GM12878 (cell line): ENCODE measurements around the gene SNAP91. TPM values are rescaled to one million over a fixed set of nuclear protein-coding genes. Genes with fewer than 3 reads are reported as not detected.

ENCODE experiments used
- ATAC-seq: fragments of 200-7000 bp; cut with Tn5 transposase; 3 replicates; pipeline ENCODE4 v1.9.1; 2020; ENCODE audit warnings: mild to moderate bottlenecking, moderate library complexity
- BruUV-seq: library from RNA; stranded (reverse); fragments of 400-500 nt; replicated peaks from 2 replicates; lab custom pipeline; 2021; lab: Mats Ljungman, UMichigan
- CTCF ChIA-PET: fragments of 300-600 bp; sonication (Branson Sonifier 250); formaldehyde crosslinking; extraction: SDS; loops from one replicate; lab custom pipeline; 2021; ENCODE audit warnings: inconsistent platforms; lab: Yijun Ruan, JAX
- POLR2A ChIA-PET: fragments of 350-600 bp; formaldehyde crosslinking; extraction: SDS; loops from one replicate; lab custom pipeline; 2021; ENCODE audit warnings: inconsistent platforms; lab: Charles Lee
- RAD21 ChIA-PET: fragments of 300-600 bp; sonication (Branson Sonifier 250); formaldehyde crosslinking; loops from one replicate; lab custom pipeline; 2023; ENCODE audit warnings: antibody characterized with exemption; ENCODE audit not compliant: unreplicated experiment; lab: Charles Lee
- SMC1A ChIA-PET: fragments of 300-600 bp; sonication (Branson Sonifier 250); formaldehyde crosslinking; loops from one replicate; lab custom pipeline; 2023; ENCODE audit not compliant: unreplicated experiment, uncharacterized antibody; lab: Charles Lee
- DNase-seq: peaks from one replicate; pipeline ENCODE4 v3.0.0-alpha.2; 2011; ENCODE audit warnings: low read depth, low spot score
- FAIRE-seq: peaks from 3 replicates; lab custom pipeline; 2011; peaks lifted over from hg19 to GRCh38; lab: Jason Lieb, UNC
- H2AFZ ChIP-seq: 2 replicates; pipeline ENCODE4 v1.6.0; 2011; ENCODE audit warnings: low read depth, low read length, control low read depth; ENCODE audit not compliant: control insufficient read depth
- H3K27ac ChIP-seq: 2 replicates; pipeline ENCODE4 v1.5.1; 2011; ENCODE audit warnings: control low read depth; ENCODE audit not compliant: control insufficient read depth, insufficient read depth
- H3K27me3 ChIP-seq, 2 experiments: replicated peaks in 1 of 2; 2 replicates each; pipeline versions ENCODE4 v1.6.0 to v1.6.1; 2011; ENCODE audit warnings: low read length in 1 of 2; ENCODE audit not compliant: control insufficient read depth in 2 of 2, insufficient read depth in 2 of 2
- H3K36me3 ChIP-seq, 2 experiments: 2 replicates each; pipeline ENCODE4 v1.5.1; 2011; ENCODE audit warnings: low read length in 1 of 2; ENCODE audit not compliant: control insufficient read depth in 2 of 2, insufficient read depth in 2 of 2
- H3K4me1 ChIP-seq: 2 replicates; pipeline ENCODE4 v1.6.1; 2011; ENCODE audit warnings: mild to moderate bottlenecking, low read length, moderate library complexity, mixed read lengths; ENCODE audit not compliant: control insufficient read depth, insufficient read depth
- H3K4me2 ChIP-seq: 2 replicates; pipeline ENCODE4 v1.6.0; 2011; ENCODE audit warnings: control low read depth; ENCODE audit not compliant: control insufficient read depth, insufficient read depth
- H3K4me3 ChIP-seq: fragments of 200-600 bp; sonication (generic); 2 replicates; pipeline ENCODE4 v1.5.1; 2016
- H3K79me2 ChIP-seq: 2 replicates; pipeline ENCODE4 v1.6.0; 2011; ENCODE audit warnings: low read length; ENCODE audit not compliant: control insufficient read depth, insufficient read depth
- H3K9ac ChIP-seq: 2 replicates; pipeline ENCODE4 v1.8.0; 2011; ENCODE audit warnings: low read length, control low read depth, mixed read lengths; ENCODE audit not compliant: control insufficient read depth, insufficient read depth
- H3K9me3 ChIP-seq: replicated peaks from 3 replicates; pipeline ENCODE4 v1.5.1; 2011; ENCODE audit warnings: mild to moderate bottlenecking, low read length; ENCODE audit not compliant: control insufficient read depth, insufficient read depth
- H4K20me1 ChIP-seq: 2 replicates; pipeline ENCODE4 v1.6.0; 2011; ENCODE audit not compliant: control insufficient read depth, insufficient read depth
- CEBPB ChIP-seq, 2 experiments: fragments of 150-350 bp in 1 of 2; IDR thresholded peaks; 2 replicates each; pipeline ENCODE4 v1.6.1; 2012 to 2014; ENCODE audit warnings: low read depth in 2 of 2, low read length in 2 of 2, borderline replicate concordance in 1 of 2, inconsistent platforms in 1 of 2
- HDAC6 ChIP-seq: fragments of 200-600 bp; sonication (generic); IDR thresholded peaks from one replicate; pipeline ENCODE4 v1.8.0; 2017; ENCODE audit warnings: antibody characterized with exemption; ENCODE audit not compliant: unreplicated experiment
- JUND ChIP-seq: IDR thresholded peaks from 2 replicates; pipeline ENCODE4 v1.6.1; 2012; ENCODE audit warnings: low read depth, mild to moderate bottlenecking, low read length, improper control_type of control experiment, moderate library complexity
- NR2C2 ChIP-seq: IDR thresholded peaks from 2 replicates; pipeline ENCODE4 v1.6.1; 2011; ENCODE audit warnings: borderline replicate concordance, low read depth; ENCODE audit not compliant: control insufficient read depth, insufficient read length
- NR2F1 ChIP-seq: fragments of 450-650 bp; conservative IDR thresholded peaks from 2 replicates; pipeline ENCODE4 v1.6.1; 2017; ENCODE audit warnings: mild to moderate bottlenecking
- RCOR1 ChIP-seq: conservative IDR thresholded peaks from 2 replicates; pipeline ENCODE4 v1.6.1; 2012; ENCODE audit warnings: low read depth, low read length, improper control_type of control experiment
- SP1 ChIP-seq: IDR thresholded peaks from one replicate; pipeline ENCODE4 v1.6.1; 2011; ENCODE audit warnings: low read depth, low read length
- SRF ChIP-seq, 2 experiments: IDR thresholded peaks; 2 replicates each; pipeline ENCODE4 v1.6.1; 2011; ENCODE audit warnings: low read depth in 2 of 2, low read length in 2 of 2, mild to moderate bottlenecking in 1 of 2, moderate library complexity in 1 of 2
- SUZ12 ChIP-seq: fragments of 200-600 bp; sonication (generic); IDR thresholded peaks from one replicate; pipeline ENCODE4 v1.6.1; 2018; ENCODE audit warnings: antibody characterized with exemption, mild to moderate bottlenecking; ENCODE audit not compliant: unreplicated experiment
- WRNIP1 ChIP-seq: IDR thresholded peaks from 2 replicates; pipeline ENCODE4 v1.6.1; 2011; ENCODE audit warnings: low read depth, low read length, improper control_type of control experiment, borderline replicate concordance
- YY1 ChIP-seq: IDR thresholded peaks from 2 replicates; pipeline ENCODE4 v1.6.1; 2011; ENCODE audit warnings: low read depth, mild to moderate bottlenecking, low read length
- ZZZ3 ChIP-seq: IDR thresholded peaks from 2 replicates; pipeline ENCODE4 v1.6.1; 2011; ENCODE audit warnings: low read depth; ENCODE audit not compliant: control insufficient read depth, insufficient read length
- WGBS: methylation state at CpG from one replicate; pipeline ENCODE4 v1.1.6; 2016; ENCODE audit warnings: low lambda C conversion rate; ENCODE audit not compliant: insufficient replicate concordance, insufficient coverage; ENCODE audit errors: missing lambda C conversion rate; 5-methylcytosine and 5-hydroxymethylcytosine counted together
- in situ Hi-C: fragments of 300-500 bp; cut with MboI; formaldehyde crosslinking; loops from 9 replicates; pipeline ENCODE4 v1.14.3; 2018; ENCODE audit warnings: mixed read lengths
- intact Hi-C: fragments of 100-400 bp; cut with micrococcal nuclease; formaldehyde crosslinking; loops from one replicate; pipeline ENCODE4 v1.14.2; 2022; ENCODE audit not compliant: unreplicated experiment
- polyA plus RNA-seq, 11 experiments: library from polyadenylated mRNA; depleted of rRNA in 4 of 11; unstranded in 6 of 11; stranded (reverse) in 5 of 11; fragments of >200 nt; fragmentation: Nextera tagmentation in 4 of 11; fragmentation: Illumina TruSeq in 1 of 11; extraction: Ambion mirVana in 4 of 11; extraction: Trizol in 1 of 11; gene quantifications; 1 replicate in 1 of 11; 2 replicates in 10 of 11; pipeline versions ENCODE4 v1.2.1 to v1.2.3, GENCODE V29; 2011 to 2016; ENCODE audit warnings: inconsistent platforms in 2 of 11, missing spikeins in 2 of 11, low read depth in 1 of 11
- total RNA-seq, 4 experiments: library from RNA; depleted of rRNA in 3 of 4; stranded (reverse); fragments of >200 nt in 3 of 4; fragmentation: Illumina TruSeq in 1 of 4; extraction: Trizol in 1 of 4; gene quantifications; 2 replicates each; pipeline versions ENCODE4 v1.2.1 to v1.2.3, GENCODE V29; 2013 to 2021
- TF ChIP-seq, protein P1 (sequence below): fragments of 450-650 bp; IDR thresholded peaks from 2 replicates; pipeline ENCODE4 v1.6.1; 2017; ENCODE audit warnings: mild to moderate bottlenecking, moderate library complexity

The SNAP91 gene
- total and polyA plus RNA-seq, 10 of the 15 experiments (the other 5 are each of a cell fraction or from before 2014, with no cell fraction given) = 0.01 to 0.49 (median 0.12) TPM; not detected in 2

DNA sequence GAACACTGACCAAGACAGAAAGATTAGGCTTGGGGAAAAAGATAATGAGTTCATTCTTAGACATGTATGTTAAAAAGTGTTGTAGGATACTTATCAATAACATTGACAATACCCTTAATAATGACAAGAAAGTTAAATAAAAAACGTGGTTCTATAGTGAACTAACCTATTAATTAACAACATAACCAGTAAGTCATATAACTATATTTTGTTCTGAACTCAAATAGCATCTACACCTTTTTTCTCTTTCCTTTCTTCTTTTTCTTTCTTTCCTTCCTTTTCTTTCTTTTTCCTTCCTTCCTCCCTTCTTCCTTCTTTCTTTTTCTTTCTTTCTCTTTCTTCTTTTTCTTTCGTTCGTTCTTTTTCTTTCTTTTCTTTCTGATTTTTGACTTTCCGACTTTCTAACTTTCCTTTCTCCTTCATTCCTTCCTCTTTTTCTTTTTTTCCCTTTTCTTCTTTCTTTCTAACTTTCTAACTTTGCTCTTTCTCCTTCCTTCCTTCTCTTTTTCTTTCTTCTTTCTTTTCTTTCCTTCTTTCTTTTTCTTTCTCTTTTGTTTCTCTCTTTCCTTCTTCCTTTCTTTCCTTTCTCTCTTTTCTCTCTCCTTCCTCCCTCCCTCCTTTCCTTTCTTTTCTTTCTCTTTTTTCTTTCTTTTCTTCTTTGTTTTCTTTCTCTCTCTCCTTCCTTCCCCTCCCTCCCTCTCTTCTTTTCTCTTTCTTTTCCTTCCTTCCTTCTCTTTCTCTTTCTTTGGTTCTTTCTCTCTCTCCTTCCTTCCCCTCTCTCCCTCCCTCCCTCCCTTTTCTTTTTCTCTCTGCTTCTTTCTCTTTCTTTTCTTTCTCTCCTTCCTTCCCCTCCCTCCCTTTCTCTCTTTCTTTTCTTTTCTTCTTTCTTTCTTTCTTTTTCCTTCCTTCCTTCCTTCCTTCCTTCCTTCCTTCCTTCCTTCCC lies 172.0 kb downstream of the SNAP91 start:
- Histone ChIP-seq H3K27ac (no peak overlapping the region), H3K36me3 (no peaks in the 10 kb centered on the region), H3K4me1 (no peaks in the 10 kb centered on the region), H4K20me1 (no peaks in the 10 kb centered on the region), H3K79me2 (no peaks in the 10 kb centered on the region), H2AFZ (no peak overlapping the region), H3K27me3 (no peaks in the 10 kb centered on the region), H3K9ac (no peak overlapping the region), H3K4me3 (no peak overlapping the region), H3K4me2 (no peak overlapping the region), H3K9me3 (no peaks in the 10 kb centered on the region)
- no TSS peak for BruUV-seq
- RAD21 ChIA-PET = interaction anchor here (0.7 to 1.3 kb wide), 6 partner anchors 10 to 470 kb away, joined by 3 to 14 read pairs (median 3); no protein-coding TSS in a partner anchor
- CTCF ChIA-PET = interaction anchor here (0.6 to 1.7 kb wide), 33 partner anchors 8 to 472 kb away, joined by 3 to 19 read pairs (median 4); partner anchors contain the start of genes DOP1A and PRSS35
- in situ Hi-C loops = no loop called here
- TF ChIP-seq JUND (no peak), WRNIP1 (no peak), NR2C2 (no peak), NR2F1 (no peak), RCOR1 (no peak), SRF (IDR thresholded peaks at IDR 0.05; ENCODE audit: low read depth in 2 of 2, low read length in 2 of 2) (no peak), SUZ12 (no peak), HDAC6 (no peak), SP1 (no peak), YY1 (no peak), CEBPB (IDR thresholded peaks at IDR 0.05; ENCODE audit: borderline replicate concordance in 1 of 2, low read depth in 2 of 2, low read length in 2 of 2) (no peak), ZZZ3 (no peak)
- TF ChIP-seq, protein P1, sequence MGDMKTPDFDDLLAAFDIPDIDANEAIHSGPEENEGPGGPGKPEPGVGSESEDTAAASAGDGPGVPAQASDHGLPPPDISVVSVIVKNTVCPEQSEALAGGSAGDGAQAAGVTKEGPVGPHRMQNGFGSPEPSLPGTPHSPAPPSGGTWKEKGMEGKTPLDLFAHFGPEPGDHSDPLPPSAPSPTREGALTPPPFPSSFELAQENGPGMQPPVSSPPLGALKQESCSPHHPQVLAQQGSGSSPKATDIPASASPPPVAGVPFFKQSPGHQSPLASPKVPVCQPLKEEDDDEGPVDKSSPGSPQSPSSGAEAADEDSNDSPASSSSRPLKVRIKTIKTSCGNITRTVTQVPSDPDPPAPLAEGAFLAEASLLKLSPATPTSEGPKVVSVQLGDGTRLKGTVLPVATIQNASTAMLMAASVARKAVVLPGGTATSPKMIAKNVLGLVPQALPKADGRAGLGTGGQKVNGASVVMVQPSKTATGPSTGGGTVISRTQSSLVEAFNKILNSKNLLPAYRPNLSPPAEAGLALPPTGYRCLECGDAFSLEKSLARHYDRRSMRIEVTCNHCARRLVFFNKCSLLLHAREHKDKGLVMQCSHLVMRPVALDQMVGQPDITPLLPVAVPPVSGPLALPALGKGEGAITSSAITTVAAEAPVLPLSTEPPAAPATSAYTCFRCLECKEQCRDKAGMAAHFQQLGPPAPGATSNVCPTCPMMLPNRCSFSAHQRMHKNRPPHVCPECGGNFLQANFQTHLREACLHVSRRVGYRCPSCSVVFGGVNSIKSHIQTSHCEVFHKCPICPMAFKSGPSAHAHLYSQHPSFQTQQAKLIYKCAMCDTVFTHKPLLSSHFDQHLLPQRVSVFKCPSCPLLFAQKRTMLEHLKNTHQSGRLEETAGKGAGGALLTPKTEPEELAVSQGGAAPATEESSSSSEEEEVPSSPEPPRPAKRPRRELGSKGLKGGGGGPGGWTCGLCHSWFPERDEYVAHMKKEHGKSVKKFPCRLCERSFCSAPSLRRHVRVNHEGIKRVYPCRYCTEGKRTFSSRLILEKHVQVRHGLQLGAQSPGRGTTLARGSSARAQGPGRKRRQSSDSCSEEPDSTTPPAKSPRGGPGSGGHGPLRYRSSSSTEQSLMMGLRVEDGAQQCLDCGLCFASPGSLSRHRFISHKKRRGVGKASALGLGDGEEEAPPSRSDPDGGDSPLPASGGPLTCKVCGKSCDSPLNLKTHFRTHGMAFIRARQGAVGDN = no peak
- ATAC-seq = no peak
- intact Hi-C loops = no loop called here
- POLR2A ChIA-PET = no interaction called here
- FAIRE-seq = no peak
- 61% methylated on average over 4 of the region's 4 CpGs for WGBS
- SMC1A ChIA-PET = interaction anchor here (0.6 to 1.3 kb wide), 10 partner anchors 10 to 470 kb away, joined by 3 to 21 read pairs (median 4); partner anchors contain the start of genes DOP1A and UBE3D
- DNase-seq = no peak
